Measurements from ENCODE around the gene RNF123.

- TF ChIP-seq, protein P1, sequence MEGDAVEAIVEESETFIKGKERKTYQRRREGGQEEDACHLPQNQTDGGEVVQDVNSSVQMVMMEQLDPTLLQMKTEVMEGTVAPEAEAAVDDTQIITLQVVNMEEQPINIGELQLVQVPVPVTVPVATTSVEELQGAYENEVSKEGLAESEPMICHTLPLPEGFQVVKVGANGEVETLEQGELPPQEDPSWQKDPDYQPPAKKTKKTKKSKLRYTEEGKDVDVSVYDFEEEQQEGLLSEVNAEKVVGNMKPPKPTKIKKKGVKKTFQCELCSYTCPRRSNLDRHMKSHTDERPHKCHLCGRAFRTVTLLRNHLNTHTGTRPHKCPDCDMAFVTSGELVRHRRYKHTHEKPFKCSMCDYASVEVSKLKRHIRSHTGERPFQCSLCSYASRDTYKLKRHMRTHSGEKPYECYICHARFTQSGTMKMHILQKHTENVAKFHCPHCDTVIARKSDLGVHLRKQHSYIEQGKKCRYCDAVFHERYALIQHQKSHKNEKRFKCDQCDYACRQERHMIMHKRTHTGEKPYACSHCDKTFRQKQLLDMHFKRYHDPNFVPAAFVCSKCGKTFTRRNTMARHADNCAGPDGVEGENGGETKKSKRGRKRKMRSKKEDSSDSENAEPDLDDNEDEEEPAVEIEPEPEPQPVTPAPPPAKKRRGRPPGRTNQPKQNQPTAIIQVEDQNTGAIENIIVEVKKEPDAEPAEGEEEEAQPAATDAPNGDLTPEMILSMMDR (IDR thresholded peaks at IDR 0.05), result no peak
- TF ChIP-seq EZH2 (IDR thresholded peaks at IDR 0.05; ENCODE audit: borderline replicate concordance, insufficient read depth, low read depth, low read length, poor library complexity, severe bottlenecking), result no peak
Observed at GRCh38 chr3:49745986-49746385, 56.6 kb downstream of the RNF123 start.
